Glutamatergic neuron (in vitro differentiated cells): ENCODE measurements around the gene ROBO1. TPM values are rescaled to one million over a fixed set of nuclear protein-coding genes. Genes with fewer than 3 reads are reported as not detected.

Source experiments
- DNase-seq: peaks from one replicate; pipeline ENCODE4 v3.0.0; 2022
- H3K27ac Mint-ChIP-seq: one replicate; pipeline ENCODE4 v1.8.0; 2020; ENCODE audit warnings: mild to moderate bottlenecking, mixed read lengths, inconsistent platforms; ENCODE audit not compliant: unreplicated experiment
- H3K27me3 Mint-ChIP-seq: one replicate; pipeline ENCODE4 v1.8.0; 2020; ENCODE audit warnings: mild to moderate bottlenecking, moderate library complexity, mixed read lengths, inconsistent platforms; ENCODE audit not compliant: unreplicated experiment
- H3K36me3 Mint-ChIP-seq: one replicate; pipeline ENCODE4 v1.8.0; 2020; ENCODE audit warnings: mild to moderate bottlenecking, mixed read lengths, inconsistent platforms; ENCODE audit not compliant: unreplicated experiment
- H3K4me1 Mint-ChIP-seq: one replicate; pipeline ENCODE4 v1.8.0; 2020; ENCODE audit warnings: mild to moderate bottlenecking, low read depth, mixed read lengths, inconsistent platforms; ENCODE audit not compliant: unreplicated experiment
- H3K4me3 Mint-ChIP-seq: one replicate; pipeline ENCODE4 v1.8.0; 2020; ENCODE audit warnings: mild to moderate bottlenecking, mixed read lengths, inconsistent platforms; ENCODE audit not compliant: unreplicated experiment
- H3K9me3 Mint-ChIP-seq: one replicate; pipeline ENCODE4 v1.8.0; 2020; ENCODE audit warnings: mild to moderate bottlenecking, moderate library complexity, mixed read lengths, inconsistent platforms; ENCODE audit not compliant: unreplicated experiment
- CTCF ChIP-seq: fragments of 200-600 bp; sonication (generic); IDR thresholded peaks from one replicate; pipeline ENCODE4 v1.5.0; 2021; ENCODE audit not compliant: partially characterized antibody, unreplicated experiment
- total RNA-seq: library from RNA; stranded (reverse); fragmentation: NEBNext Ultra II Directional; extraction: Animal tissue kit (Norgen Biotek cat#: 25700); gene quantifications from one replicate; pipeline ENCODE4 v1.2.1, GENCODE V29; 2021; ENCODE audit not compliant: unreplicated experiment

Gene ROBO1
- total RNA-seq, 1 donor from 2014 or later, result 505 TPM

GRCh38 chr3:79067734-79068133 lies 700.1 kb downstream of the ROBO1 start:
- no peak for DNase-seq
- Mint-ChIP-seq H3K27ac (no peak overlapping the region), H3K4me1 (peaks cover 2% of the 10 kb centered on the region)

DNA sequence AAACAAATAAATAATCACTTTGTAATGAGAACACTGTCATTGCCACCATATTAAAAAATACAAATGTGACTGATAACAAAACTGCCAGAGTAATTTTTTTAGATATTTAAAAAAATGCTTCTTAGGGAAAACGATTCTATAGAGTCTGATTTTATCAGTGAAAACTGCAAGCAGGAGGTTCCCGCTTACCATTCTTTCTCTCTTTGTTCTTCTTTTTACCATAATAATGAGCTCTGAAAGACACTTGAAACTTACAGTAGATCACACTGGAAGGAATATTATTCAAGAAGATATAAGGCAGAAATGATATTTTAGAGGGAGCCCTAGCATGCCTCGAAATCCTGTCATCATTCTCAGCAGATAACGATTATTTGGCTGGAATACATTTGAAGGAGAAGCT lies 701.3 kb downstream of the ROBO1 start:
- Mint-ChIP-seq H3K27ac (no peak overlapping the region), H3K36me3 (no peaks in the 10 kb centered on the region), H3K4me3 (no peak overlapping the region), H3K4me1 (peaks cover 2% of the 10 kb centered on the region), H3K27me3 (no peaks in the 10 kb centered on the region), H3K9me3 (no peaks in the 10 kb centered on the region)
- DNase-seq, result no peak
- TF ChIP-seq CTCF, result no peak

More at GRCh38 chr3:79067734-79068133, 700.1 kb downstream of the ROBO1 start:
- no peaks in the 10 kb centered on the region for H3K36me3 Mint-ChIP-seq
- H3K27me3 Mint-ChIP-seq, result no peaks in the 10 kb centered on the region
- no peak for TF ChIP-seq CTCF
- H3K4me3 Mint-ChIP-seq, result no peak overlapping the region
- H3K9me3 Mint-ChIP-seq, result no peaks in the 10 kb centered on the region

GRCh38 chr3:79063624-79064023 lies 704.2 kb downstream of the ROBO1 start:
- H3K9me3 Mint-ChIP-seq, result peaks cover 1% of the 10 kb centered on the region
- no peak overlapping the region for H3K4me3 Mint-ChIP-seq
- TF ChIP-seq CTCF, result no peak
- peaks cover 9% of the 10 kb centered on the region for H3K36me3 Mint-ChIP-seq
- peaks cover 2% of the 10 kb centered on the region for H3K4me1 Mint-ChIP-seq
- no peak for DNase-seq
- H3K27me3 Mint-ChIP-seq, result peaks cover 2% of the 10 kb centered on the region
- no peak overlapping the region for H3K27ac Mint-ChIP-seq

- H3K4me1 Mint-ChIP-seq, result peaks cover 7% of the 10 kb centered on the region
- H3K27ac Mint-ChIP-seq, result no peak overlapping the region
- H3K9me3 Mint-ChIP-seq, result peaks cover 10% of the 10 kb centered on the region
- no peak for TF ChIP-seq CTCF
- DNase-seq, result no peak
- H3K27me3 Mint-ChIP-seq, result peaks cover 2% of the 10 kb centered on the region
- H3K4me3 Mint-ChIP-seq, result no peak overlapping the region
- H3K36me3 Mint-ChIP-seq, result peaks cover 20% of the 10 kb centered on the region
These were observed 710.0 kb downstream of the ROBO1 start for GRCh38 chr3:79057756-79058155.

- no peak for TF ChIP-seq CTCF
- DNase-seq, result no peak
- peaks cover 28% of the 10 kb centered on the region for H3K36me3 Mint-ChIP-seq
- peaks cover 2% of the 10 kb centered on the region for H3K27me3 Mint-ChIP-seq
- H3K4me1 Mint-ChIP-seq, result peaks cover 7% of the 10 kb centered on the region
- H3K27ac Mint-ChIP-seq, result no peak overlapping the region
- H3K9me3 Mint-ChIP-seq, result peaks cover 10% of the 10 kb centered on the region
- H3K4me3 Mint-ChIP-seq, result no peak overlapping the region
These were observed 711.3 kb downstream of the ROBO1 start for GRCh38 chr3:79056498-79056897.
